ENCODE results near the gene SYT8.
"Not testable (repeated sequence)": the region's sequence is repeated elsewhere in the genome, so short reads cannot be mapped to it uniquely, and the experiment has no call there.

Gene SYT8, protein sequence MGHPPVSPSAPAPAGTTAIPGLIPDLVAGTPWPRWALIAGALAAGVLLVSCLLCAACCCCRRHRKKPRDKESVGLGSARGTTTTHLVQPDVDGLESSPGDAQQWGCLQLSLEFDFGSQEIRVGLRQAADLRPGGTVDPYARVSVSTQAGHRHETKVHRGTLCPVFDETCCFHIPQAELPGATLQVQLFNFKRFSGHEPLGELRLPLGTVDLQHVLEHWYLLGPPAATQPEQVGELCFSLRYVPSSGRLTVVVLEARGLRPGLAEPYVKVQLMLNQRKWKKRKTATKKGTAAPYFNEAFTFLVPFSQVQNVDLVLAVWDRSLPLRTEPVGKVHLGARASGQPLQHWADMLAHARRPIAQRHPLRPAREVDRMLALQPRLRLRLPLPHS

DNA sequence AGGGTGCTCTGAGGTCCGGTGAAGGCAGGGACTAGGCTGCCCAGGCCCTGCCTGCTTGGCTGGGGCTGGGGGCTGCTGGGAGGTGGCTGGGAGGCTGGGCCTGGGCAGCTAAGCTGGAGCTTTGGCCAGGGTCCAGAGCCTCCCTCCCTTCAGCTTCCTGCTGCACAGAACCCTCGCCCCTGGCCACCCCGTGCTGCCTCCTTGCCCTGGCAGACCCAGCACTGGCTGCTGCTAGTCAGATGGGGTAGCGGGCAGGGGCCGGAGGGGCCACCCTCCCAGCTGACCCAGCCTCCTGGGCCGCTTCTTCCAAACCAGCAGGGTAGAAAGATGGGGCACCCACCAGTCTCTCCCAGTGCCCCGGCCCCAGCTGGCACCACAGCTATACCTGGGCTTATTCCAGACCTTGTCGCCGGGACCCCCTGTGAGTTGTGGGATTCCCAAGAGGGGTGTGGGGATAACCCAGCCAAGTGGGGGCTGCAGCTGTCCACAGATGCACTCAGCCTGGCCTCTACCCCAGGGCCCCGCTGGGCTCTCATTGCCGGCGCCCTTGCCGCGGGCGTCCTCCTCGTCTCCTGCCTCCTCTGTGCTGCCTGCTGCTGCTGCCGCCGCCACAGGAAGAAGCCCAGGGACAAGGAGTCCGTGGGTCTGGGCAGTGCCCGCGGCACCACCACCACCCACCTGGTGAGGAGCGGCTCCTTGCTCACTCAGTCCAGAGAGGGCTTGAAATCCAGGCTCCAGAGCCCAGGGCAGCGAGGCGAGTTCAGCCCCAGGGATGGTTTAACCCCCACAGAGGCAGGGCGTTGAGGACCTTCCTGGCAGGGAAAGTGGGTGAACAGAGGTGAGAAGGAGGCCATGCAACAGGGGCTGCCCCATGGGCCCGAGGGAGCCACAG is at the start of gene SYT8:
Gene SYT8 (plus strand): TSS at position 212 of the 892 bp plus-strand sequence. CDS start 116 bp downstream, at position 328.
- no peak for DNase-seq (ENCODE audit: low read depth)

DNA sequence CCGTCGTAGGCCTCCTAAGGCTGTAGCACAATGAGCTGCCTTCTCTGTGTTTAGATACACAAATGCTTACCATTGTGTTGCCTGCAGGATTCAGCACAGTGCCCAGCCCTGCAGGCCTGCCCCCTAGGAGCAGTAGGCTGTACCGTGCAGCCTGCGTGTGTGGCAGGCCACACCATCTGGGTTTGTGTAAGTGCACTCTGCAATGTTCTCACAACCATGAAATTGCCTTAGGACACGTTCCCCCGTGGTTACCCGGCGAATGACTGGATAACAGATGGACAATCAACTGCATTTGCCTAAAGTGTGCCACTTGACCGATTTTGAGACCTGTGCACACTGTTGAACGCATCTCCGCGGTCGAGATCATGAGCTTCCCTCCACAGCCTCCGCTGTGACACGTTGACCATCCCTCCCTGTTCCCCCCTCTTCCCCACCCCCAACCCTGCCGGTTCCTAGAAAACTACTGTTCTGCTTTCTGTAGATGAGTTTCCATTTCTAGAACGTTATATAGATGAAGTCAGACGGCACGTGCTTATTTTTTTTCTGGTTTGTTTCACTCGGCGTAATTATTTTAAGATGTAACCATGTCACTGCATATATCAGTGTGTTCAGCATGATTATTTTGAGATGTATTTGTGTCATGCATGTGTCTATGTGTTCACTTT is 48.9 kb upstream of the SYT8 start:
- DNase-seq (ENCODE audit: low read depth) = no peak

DNA sequence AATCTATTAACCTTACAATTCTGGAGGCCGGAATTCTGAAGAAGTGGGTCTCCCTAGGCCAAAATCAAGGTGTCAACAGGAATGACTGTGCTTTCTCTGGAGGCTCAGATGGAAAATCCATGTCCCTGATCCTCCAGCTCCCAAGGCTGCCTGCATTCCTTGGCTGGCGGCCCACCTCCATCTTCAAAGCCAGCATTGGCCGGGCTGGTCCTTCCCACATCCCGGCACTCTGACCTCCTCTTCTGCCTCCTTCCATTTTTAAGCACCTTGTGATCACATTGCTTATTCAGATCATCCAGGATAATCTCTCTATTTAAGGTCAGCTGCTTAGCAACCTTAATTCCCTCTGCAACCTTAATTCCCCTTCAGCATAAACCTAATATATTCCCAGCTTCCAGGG is 48.3 kb upstream of the SYT8 start:
- DNase-seq (ENCODE audit: low read depth) = no peak

DNA sequence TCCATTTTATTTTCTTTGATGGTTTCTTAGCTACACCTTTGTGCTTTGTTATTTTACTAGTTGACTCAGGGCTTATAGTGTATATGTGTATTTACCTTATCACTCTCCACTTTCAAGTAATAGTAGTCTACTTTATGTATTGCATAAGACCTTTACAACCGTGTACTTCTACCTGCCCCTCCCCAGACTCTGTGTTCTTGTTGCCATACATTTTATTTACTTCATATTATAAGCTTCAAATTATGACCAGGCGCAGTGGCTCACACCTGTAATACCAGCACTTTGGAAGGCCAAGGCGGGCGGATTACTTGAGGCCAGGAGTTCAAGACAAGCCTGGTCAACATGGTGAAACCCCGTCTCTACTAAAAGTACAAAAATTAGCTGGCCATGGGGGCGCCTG is 42.9 kb upstream of the SYT8 start:
- DNase-seq (ENCODE audit: low read depth) = no peak

DNA sequence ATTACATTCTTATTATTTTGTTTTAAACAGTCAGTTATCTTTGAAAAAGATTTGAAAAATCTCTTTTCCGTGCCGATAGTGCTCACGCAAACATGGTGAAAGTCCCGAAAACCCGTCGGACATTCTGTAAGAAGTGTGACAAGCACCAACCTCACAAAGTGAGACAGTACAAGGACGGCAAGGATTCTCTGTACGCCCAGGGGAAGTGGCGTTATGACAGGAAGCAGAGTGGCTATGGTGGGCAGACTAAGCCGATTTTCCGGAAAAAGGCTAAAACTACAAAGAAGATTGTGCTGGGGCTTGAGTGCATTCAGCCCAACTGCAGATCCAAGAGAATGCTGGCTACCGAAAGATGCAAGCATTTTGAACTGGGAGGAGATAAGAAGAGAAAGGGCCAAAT is 42.3 kb upstream of the SYT8 start:
- no peak for DNase-seq (ENCODE audit: low read depth)

DNA sequence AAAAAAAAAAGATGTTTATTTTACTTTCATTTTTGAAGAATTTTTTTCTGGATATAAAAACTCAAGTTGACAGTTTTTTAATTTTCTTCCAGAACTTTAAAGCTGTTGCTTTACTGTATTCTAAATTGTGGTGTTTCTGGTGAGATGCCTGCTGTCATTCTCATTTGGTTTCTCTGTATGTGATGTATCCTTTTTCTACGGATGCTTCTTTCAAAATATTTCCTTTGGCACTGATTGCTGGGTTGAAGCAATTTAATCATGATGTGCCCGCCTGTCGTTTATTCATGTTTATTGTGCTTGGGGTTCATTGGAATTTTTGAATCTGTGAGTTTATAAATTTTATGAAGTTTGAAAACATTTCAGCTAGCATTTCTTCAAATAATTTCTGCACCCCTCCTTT is 41.7 kb upstream of the SYT8 start:
- no peak for DNase-seq (ENCODE audit: low read depth)

DNA sequence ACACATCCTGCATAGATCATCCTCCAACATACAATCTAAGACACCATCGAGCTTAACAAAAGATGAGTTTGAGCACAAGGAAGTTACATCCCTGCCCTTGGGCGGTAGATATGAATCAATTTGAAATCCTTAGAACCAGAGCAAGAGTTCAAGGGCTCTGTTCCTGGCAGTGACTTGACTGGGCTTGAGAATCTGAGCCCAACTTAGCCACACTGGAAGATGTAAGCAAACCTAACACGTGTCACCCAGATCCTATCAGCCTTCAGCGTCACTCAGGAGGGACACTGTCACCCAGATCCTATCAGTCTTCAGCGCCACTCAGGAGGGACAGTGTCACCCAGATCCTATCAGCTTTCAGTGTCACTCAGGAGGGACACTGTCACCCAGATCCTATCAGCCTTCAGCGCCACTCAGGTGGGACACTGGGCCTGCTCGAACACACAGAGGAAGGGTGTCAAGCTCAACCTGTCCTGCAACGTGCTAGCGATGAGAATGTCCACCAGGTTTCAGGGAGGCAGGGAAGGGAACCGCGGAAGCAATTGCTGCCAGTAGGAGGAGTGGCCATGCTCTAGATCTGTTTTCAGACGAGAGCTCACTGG is 38.3 kb upstream of the SYT8 start:
- DNase-seq (ENCODE audit: low read depth) = no peak

DNA sequence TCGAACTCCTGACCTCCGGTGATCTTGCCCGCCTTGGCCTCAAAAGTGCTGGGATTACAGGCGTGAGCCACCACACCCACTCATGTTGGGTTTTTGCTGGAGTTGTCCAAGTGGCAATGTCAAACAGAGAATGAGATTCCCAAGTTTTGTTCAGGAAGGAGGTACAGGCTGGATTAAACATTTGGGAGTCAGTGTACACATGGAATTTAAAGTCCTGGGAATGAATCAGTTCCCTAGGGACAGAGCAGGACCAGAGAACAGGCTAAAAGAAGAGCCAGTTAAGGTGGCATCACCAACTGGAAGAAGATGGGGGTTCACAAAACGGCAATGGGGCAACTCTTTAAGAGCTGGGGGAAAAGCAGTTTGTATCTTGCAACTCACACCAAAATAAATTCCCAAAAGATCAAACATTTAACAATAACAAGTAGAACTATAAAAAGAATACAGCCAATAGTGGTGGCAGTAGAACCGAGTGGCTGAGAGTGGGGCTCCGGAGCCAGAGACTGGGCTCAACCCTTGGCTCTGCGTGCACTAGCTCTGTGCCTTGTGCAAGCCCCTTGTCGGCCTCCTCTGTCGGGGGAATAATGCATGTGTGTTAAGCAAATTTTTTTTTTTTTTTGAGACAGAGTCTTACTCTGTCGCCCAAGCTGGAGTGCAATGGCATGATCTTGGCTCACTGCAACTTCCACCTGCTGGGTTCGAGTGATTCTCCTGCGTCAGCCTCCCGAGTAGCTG is 37.2 kb upstream of the SYT8 start:
- DNase-seq (ENCODE audit: low read depth) = no peak

DNA sequence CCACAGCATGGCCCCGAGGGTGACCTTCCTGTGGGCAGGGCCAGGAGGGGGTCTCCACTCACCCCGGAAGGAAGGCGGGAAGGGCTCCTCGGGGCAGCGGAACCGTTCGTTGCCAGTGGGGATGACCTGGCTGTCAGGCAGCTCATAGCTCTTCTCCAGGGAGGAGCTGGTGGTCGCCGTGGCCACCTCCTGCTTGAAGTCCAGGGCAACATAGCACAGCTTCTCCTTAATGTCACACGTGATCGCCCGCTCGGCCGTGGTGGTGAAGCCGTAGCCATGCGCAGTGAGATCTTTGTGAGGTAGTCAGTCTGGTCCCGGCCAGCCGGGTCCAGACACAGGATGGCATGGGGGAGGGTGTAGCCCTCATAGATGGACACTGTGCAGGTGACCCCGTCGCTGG is 31.5 kb upstream of the SYT8 start:
- DNase-seq (ENCODE audit: low read depth) = no peak

DNA sequence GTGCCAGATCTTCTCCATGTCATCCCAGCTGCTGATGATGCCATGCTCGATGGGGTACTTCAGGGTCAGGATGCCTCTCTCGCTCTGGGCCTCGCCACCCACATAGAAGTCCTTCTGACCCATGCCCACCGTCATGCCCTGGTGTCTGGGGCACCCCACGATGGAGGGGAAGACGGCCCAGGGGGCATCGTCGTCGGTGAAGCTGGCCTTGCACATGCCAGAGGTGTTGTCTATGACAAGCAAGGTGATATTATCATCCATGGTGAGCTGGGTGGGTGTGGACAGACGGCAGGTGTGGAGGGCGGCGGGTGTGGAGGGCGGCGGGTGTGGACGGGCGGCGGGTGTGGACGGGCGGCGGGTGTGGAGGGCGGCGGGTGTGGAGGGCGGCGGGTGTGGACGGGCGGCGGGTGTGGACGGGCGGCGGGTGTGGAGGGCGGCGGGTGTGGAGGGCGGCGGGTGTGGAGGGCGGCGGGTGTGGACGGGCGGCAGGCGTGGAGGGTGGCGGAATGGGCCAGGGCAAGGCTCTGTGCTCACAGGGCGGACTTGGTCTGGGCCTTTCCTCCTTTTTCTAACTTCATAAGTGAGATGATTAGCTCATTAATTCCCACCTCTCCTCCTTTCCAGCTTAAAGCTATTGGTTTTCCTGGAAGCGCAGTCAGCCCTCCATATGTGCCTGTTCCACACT is 30.8 kb upstream of the SYT8 start:
- DNase-seq (ENCODE audit: low read depth) = not testable (repeated sequence)

DNA sequence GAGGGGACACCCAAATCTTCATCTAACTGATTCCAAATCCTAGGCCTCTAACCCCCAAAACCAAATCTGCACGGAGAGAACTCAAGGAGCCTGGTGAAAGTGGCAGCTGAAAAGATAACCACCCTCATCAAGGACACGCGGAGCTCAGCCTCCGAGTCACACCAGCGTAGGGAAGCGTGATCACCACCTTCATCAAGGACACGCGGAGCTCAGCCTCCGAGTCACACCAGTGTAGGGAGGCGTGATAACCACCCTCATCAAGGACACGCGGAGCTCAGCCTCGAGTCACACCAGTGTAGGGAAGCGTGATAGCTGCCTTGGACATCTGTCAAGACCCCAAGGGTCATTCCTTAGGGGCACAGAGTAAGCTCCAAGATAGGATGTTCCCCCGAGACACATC is 29.3 kb upstream of the SYT8 start:
- DNase-seq (ENCODE audit: low read depth) = no peak

DNA sequence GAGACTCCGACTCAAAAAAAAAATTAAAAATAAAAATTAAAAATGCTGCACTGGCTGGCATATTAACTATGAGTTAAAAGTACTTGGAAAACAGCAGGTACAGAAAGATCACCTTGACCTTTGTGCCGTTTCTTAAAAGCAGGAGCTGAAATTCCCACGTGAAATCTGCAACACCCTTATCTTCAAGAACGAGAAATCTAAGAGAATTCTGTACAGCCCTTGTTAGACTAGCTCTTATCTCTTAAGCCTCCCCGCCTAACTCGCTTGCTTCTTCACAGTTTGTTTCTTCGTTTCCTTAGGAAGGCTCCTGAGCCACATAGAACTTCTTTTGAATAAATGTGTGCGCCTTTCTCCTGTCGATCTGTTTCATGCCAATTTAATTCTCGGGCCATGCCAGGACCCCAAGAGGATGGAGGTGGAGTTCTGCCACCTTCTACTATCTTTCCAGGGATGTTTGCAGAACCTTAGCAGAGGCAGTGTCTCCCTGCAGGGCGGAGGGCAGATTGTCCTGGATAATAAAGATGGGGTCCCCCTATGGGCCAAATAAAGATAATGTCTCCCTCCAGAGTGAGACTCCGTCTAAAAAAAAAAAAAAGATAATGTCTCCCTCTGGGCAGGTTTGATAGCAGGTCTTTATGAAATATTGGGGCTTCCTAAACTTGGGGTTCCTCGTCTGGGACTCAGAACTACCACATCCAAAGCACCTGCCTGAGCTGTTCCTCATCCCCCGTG is 27.4 kb upstream of the SYT8 start:
- DNase-seq (ENCODE audit: low read depth) = no peak

DNA sequence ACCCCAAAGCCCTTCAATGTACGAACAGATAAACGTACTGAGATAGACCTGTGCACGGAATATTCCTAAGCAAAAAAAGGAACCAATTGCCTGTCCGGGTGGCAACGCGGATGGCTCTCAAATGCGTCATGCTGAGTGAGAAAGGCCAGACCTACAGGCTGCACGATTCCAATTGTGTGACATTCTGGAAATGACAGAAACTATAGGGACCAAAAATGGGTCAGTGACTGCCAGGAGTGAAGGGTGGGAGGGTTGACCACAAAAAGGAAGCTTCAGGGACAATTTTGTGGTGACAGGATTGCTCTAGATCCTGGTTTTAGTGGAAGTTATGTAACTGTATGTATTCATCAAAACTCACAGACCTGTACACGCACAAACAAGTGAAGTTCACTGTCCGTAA is 24.0 kb upstream of the SYT8 start:
- no peak for DNase-seq (ENCODE audit: low read depth)

DNA sequence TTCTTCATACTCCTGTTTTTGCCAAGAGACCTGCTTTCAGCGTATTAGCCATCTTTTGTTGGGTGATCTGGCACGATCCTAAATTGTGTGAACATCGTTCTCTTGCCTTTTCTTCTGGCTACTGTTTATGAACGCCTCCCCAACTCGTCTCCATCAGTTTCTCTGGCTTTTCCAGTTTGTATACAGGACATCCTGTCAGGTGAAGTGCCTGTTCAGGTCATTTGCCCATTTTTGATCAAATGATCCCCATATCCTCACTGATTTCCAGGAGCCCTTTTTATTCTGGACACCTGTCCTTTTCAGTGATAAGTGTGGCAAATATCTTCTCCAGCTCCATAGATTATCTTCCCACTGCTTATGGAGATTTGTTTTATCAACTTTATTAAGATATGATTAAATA is 22.5 kb upstream of the SYT8 start:
- DNase-seq (ENCODE audit: low read depth) = no peak

DNA sequence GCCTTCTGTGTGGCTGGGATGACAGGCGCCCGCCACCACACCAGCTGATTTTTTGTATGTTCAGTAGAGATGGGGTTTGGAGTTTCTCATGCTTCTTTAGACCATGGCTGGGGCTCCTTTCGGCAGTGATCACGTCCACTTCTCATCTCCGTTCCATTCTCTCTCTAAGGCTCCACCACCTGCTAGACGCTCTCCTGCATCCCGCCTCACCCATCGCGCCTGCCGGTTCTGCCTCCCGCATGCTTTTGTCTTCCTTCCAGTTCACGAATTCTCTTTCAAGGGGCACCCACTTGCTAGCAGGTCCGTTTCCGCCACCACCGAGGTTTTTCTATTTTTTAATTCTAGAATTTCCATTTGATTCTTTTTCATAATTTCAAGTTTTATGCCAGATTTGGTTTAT is 22.0 kb upstream of the SYT8 start:
- no peak for DNase-seq (ENCODE audit: low read depth)

DNA sequence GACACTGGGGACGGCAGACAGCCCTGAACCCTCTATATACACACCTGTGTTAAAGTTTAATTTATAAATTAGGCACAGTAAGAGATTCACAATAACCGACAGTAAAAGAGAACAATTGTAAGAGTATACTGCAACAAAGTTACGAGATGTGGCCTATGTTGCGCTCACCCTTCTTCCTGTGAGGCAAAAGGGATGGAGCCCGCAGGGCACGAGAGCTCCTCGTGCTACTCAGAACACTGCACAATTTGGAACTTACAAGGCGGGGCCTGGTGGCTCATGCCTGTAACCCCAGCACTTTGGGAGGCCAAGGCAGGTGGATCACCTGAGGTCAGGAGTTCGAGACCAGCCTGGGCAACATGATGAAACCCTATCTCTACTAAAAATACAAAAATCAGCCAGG is 21.4 kb upstream of the SYT8 start:
- DNase-seq (ENCODE audit: low read depth) = not testable (repeated sequence)

DNA sequence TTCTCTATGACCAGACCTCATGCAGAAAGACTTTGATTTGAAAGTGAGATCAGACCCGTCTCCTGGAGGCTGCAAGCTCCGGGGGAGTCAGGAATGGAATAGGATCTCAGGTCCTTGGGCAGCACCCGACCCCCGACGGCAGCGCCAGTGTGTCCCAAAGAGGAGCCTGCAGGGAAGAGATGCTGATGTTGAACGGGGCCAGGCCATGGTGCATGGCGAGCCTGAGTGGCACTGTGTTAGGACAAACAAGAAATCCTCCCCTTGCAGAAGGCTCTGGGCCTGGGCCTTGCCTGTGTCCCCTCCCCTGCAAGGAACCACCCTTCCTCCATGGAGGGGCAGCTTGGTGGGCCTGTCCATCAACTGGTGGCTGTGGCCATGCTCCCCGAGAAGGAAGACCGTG is 20.1 kb upstream of the SYT8 start:
- no peak for DNase-seq (ENCODE audit: low read depth)

DNA sequence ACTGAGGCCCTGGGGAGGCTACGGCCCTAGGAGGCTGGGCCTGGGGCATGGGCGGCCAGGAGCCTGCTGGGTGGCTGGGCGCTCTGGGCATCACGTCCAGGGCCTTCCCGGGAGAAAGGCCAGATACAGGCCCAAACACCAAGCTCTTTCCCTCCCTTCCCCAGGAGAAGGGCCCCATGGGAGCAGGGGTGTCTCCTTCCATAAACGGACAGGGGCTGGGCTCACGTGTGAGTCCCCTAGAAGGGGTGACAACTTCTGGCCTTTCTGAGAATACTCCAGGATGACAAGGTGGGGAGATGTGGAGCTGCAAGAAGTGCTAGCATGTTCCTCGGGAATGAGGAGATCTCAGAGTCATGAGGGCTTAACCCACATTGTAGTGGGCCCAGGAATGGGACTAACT is 19.5 kb upstream of the SYT8 start:
- DNase-seq (ENCODE audit: low read depth) = no peak

DNA sequence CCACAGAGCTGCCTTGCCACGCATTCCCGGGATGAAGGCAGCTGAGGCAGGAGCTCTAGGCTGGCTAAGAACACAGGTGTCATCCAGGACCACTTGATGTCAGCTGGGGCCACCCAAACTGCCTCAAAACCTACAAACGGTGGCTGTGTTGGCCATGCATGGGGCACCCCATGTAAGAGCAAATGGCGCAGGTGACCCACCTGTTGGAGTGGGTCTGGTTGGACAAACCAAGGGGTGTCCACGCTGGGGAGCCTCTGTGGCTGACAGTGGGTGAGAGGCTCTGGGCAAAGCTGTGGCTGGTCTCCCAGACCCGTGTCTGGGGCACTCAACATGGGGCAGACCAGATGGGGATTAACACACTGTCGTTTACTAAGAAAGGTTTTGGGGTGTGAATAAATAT is 19.0 kb upstream of the SYT8 start:
- no peak for DNase-seq (ENCODE audit: low read depth)

DNA sequence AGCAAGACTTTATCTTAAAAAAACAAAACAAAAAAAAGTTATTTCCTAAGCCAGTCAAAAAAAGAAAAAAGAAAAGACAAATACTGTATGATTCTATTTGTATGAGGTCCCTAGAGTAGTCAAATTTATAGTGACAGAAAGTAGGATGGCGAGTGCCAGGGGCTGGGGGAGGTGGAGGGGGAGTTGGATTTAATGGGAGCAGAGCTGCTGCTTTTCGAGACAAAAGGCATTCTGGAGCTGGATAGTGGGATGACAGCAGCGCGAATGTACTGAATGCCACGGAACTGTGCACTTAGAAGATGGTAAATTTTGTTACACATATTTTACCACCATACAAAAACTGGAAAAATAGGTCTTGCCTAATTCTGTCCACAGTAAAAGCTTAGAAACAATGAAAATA is 17.8 kb upstream of the SYT8 start:
- no peak for DNase-seq (ENCODE audit: low read depth)

Data from activated T-cell treated with anti-CD3 and anti-CD28 coated beads for 48 hours (primary cell).